CD14-positive monocyte (primary cell): ENCODE data around the gene UBA1. TPM values are rescaled to one million over a fixed set of nuclear protein-coding genes. Genes with fewer than 3 reads are reported as not detected.
A peak's percentile ranks its signal among the peaks of the same experiment; 100 is the strongest.

Source experiments
- DNase-seq, 3 donors: peaks; one replicate each; pipeline ENCODE4 v3.0.0-alpha.2; 2011 to 2022
- H2AFZ ChIP-seq: 2 replicates; pipeline ENCODE4 v1.6.0; 2012; ENCODE audit warnings: mild to moderate bottlenecking, low read depth, low read length, inconsistent platforms; ENCODE audit not compliant: insufficient read depth, poor library complexity, severe bottlenecking
- H3K27ac ChIP-seq, 2 donors: 1 replicate in 1 of 2; 2 replicates in 1 of 2; pipeline ENCODE4 v1.5.1; 2012 to 2013; ENCODE audit warnings: low read length in 2 of 2, control low read depth in 1 of 2, inconsistent platforms in 1 of 2, low read depth in 1 of 2, mild to moderate bottlenecking in 1 of 2
- H3K27me3 ChIP-seq, 2 donors: one replicate each; pipeline versions ENCODE4 v1.6.0 to v1.6.1; 2011 to 2013; ENCODE audit warnings: low read length in 2 of 2; ENCODE audit not compliant: control insufficient read depth in 2 of 2, insufficient read depth in 2 of 2
- H3K36me3 ChIP-seq, 2 donors: replicated peaks in 1 of 2; 1 replicate in 1 of 2; 2 replicates in 1 of 2; pipeline versions ENCODE4 v1.5.1 to v1.6.1; 2012 to 2013; ENCODE audit warnings: low read length in 2 of 2, control low read depth in 1 of 2, inconsistent platforms in 1 of 2, mild to moderate bottlenecking in 1 of 2; ENCODE audit not compliant: insufficient read depth in 2 of 2, control insufficient read depth in 1 of 2
- H3K4me1 ChIP-seq, 2 donors: 1 replicate in 1 of 2; 2 replicates in 1 of 2; pipeline versions ENCODE4 v1.5.1 to v1.6.1; 2012 to 2013; ENCODE audit warnings: low read length in 2 of 2, control low read depth in 1 of 2, inconsistent platforms in 1 of 2, mild to moderate bottlenecking in 1 of 2, moderate library complexity in 1 of 2; ENCODE audit not compliant: insufficient read depth in 2 of 2, control insufficient read depth in 1 of 2
- H3K4me2 ChIP-seq: replicated peaks from 2 replicates; pipeline ENCODE3; 2012; ENCODE audit warnings: low read length, moderate library complexity, mild to moderate bottlenecking; ENCODE audit not compliant: poor library complexity, severe bottlenecking; ENCODE audit errors: extremely low read depth
- H3K4me3 ChIP-seq, 3 experiments: fragments of 200-600 bp in 1 of 3; sonication (generic) in 1 of 3; replicated peaks in 1 of 3; 1 replicate in 2 of 3; 2 replicates in 1 of 3; pipeline ENCODE4 v1.5.1; 2011 to 2013; ENCODE audit warnings: low read length in 3 of 3, mild to moderate bottlenecking in 3 of 3, control low read depth in 2 of 3, low read depth in 2 of 3, inconsistent platforms in 1 of 3, moderate library complexity in 1 of 3
- H3K79me2 ChIP-seq: 2 replicates; pipeline ENCODE4 v1.6.0; 2012; ENCODE audit warnings: mild to moderate bottlenecking, control low read depth, inconsistent platforms, low read length, moderate library complexity; ENCODE audit not compliant: insufficient read depth
- H3K9ac ChIP-seq: 2 replicates; pipeline ENCODE4 v1.6.0; 2017; ENCODE audit warnings: low read length, mild to moderate bottlenecking; ENCODE audit not compliant: insufficient read depth, poor library complexity, severe bottlenecking
- H3K9me3 ChIP-seq, 2 donors: replicated peaks in 1 of 2; 1 replicate in 1 of 2; 2 replicates in 1 of 2; pipeline versions ENCODE4 v1.5.1 to v1.6.1; 2012 to 2013; ENCODE audit warnings: low read length in 2 of 2, control low read depth in 1 of 2; ENCODE audit not compliant: control insufficient read depth in 1 of 2, insufficient read depth in 1 of 2
- H4K20me1 ChIP-seq: 2 replicates; pipeline ENCODE4 v1.6.0; 2012; ENCODE audit warnings: mild to moderate bottlenecking, low read length, control low read depth, moderate library complexity; ENCODE audit not compliant: insufficient read depth
- H3K27ac Mint-ChIP-seq, 7 donors: one replicate each; pipeline ENCODE4 v1.8.0; 2020; ENCODE audit warnings: mild to moderate bottlenecking in 7 of 7, mixed read lengths in 7 of 7, moderate library complexity in 6 of 7, inconsistent platforms in 2 of 7
- H3K27me3 Mint-ChIP-seq, 3 donors: one replicate each; pipeline ENCODE4 v1.8.0; 2021 to 2022; ENCODE audit warnings: low read depth in 3 of 3, mild to moderate bottlenecking in 3 of 3, mixed read lengths in 3 of 3, moderate library complexity in 3 of 3, inconsistent platforms in 1 of 3
- H3K36me3 Mint-ChIP-seq, 2 donors: one replicate each; pipeline ENCODE4 v1.8.0; 2020; ENCODE audit warnings: mixed read lengths in 2 of 2, inconsistent platforms in 1 of 2, mild to moderate bottlenecking in 1 of 2
- H3K4me1 Mint-ChIP-seq: one replicate; pipeline ENCODE4 v1.8.0; 2020; ENCODE audit warnings: mild to moderate bottlenecking, mixed read lengths
- H3K4me3 Mint-ChIP-seq, 2 donors: one replicate each; pipeline ENCODE4 v1.8.0; 2020; ENCODE audit warnings: mild to moderate bottlenecking in 2 of 2, mixed read lengths in 2 of 2, moderate library complexity in 1 of 2
- H3K9me3 Mint-ChIP-seq, 7 donors: one replicate each; pipeline ENCODE4 v1.8.0; 2020 to 2022; ENCODE audit warnings: mixed read lengths in 7 of 7, mild to moderate bottlenecking in 6 of 7, moderate library complexity in 6 of 7, inconsistent platforms in 2 of 7
- CTCF ChIP-seq: fragments of 200-600 bp; IDR thresholded peaks from one replicate; pipeline ENCODE4 v1.8.0; 2022; ENCODE audit warnings: antibody characterized with exemption, mild to moderate bottlenecking
- WGBS: methylation state at CpG from one replicate; pipeline ENCODE4 v1.1.5; 2013; ENCODE audit warnings: missing lambda C conversion rate; ENCODE audit not compliant: insufficient coverage; 5-methylcytosine and 5-hydroxymethylcytosine counted together
- intact Hi-C, 2 donors: fragments of 100-400 bp; cut with micrococcal nuclease; formaldehyde crosslinking; loops; one replicate each; pipeline versions ENCODE4 v1.15.0 to v1.15.1; 2023
- polyA plus RNA-seq, 3 donors: library from polyadenylated mRNA; depleted of rRNA in 1 of 3; unstranded in 2 of 3; stranded (reverse) in 1 of 3; fragments of 300-500 nt in 2 of 3; fragments of >200 nt in 1 of 3; fragmentation: Illumina TruSeq in 2 of 3; gene quantifications; 1 replicate in 2 of 3; 2 replicates in 1 of 3; pipeline ENCODE4 v1.2.3, GENCODE V29; 2012 to 2021

Gene UBA1
- polyA plus RNA-seq, 3 donors: 125 to 157 (median 150) TPM

DNA sequence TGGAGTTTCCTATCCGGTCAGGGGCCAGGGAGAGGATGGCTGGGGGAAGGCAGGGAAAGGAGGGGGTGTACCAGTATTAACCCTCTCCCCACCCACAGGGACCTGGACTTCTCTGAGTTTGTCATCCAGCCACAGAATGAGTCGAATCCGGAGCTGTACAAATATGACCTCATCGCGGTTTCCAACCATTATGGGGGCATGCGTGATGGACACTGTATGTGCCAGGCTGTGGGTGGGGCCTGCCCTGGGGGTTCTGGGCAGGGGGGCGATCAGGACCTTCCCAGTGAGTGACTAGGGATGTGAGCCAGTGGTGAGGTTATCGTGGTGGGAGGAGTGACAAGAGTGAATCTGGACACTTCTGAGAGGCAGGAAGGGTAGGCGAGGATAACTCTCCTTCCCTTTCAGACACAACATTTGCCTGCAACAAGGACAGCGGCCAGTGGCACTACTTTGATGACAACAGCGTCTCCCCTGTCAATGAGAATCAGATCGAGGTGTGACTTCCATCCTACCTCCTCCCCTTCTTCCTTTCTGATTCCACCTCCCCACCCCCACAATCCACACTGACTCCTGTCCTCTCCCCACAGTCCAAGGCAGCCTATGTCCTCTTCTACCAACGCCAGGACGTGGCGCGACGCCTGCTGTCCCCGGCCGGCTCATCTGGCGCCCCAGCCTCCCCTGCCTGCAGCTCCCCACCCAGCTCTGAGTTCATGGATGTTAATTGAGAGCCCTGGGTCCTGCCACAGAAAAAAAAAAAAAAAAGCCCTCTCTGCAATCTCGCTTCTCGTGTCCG lies 53.8 kb downstream of the UBA1 start:
- no peaks in the 10 kb centered on the region for H3K27me3 ChIP-seq
- no peaks in the 10 kb centered on the region for H3K9me3 ChIP-seq
- no peak overlapping the region for H3K9ac ChIP-seq
- no peak overlapping the region for H3K4me3 ChIP-seq
- H3K27ac Mint-ChIP-seq: peak overlapping the region in 1 of 7 donors; percentile 25
- peaks cover 11 to 28% of the 10 kb centered on the region in 2 donors for H3K36me3 Mint-ChIP-seq
- 100% methylated on average over 3 of the region's 23 CpGs for WGBS
- H3K9me3 Mint-ChIP-seq: peaks cover 0 to under 1% (median 0%) of the 10 kb centered on the region in 7 donors
- no peak for DNase-seq
- H3K27me3 Mint-ChIP-seq: peaks cover 0 to 56% (median 0%) of the 10 kb centered on the region in 3 donors
- H3K4me1 Mint-ChIP-seq: no peaks in the 10 kb centered on the region
- H3K4me2 ChIP-seq: no peak overlapping the region
- H3K4me1 ChIP-seq: no peaks in the 10 kb centered on the region
- no peaks in the 10 kb centered on the region for H3K79me2 ChIP-seq
- H3K4me3 Mint-ChIP-seq: no peak overlapping the region
- H3K27ac ChIP-seq: no peak overlapping the region
- intact Hi-C loops: no loop called here
- TF ChIP-seq CTCF: no peak
- H3K36me3 ChIP-seq: peaks cover 7 to 18% of the 10 kb centered on the region in 2 donors
- no peaks in the 10 kb centered on the region for H4K20me1 ChIP-seq
- H2AFZ ChIP-seq: no peak overlapping the region

- Mint-ChIP-seq H3K4me3 (no peak overlapping the region), H3K27ac (no peak overlapping the region), H3K4me1 (no peaks in the 10 kb centered on the region), H3K9me3 (peaks cover 0 to 5% (median 0%) of the 10 kb centered on the region in 7 donors), H3K36me3 (peaks cover 11 to 28% of the 10 kb centered on the region in 2 donors), H3K27me3 (peaks cover 0 to 51% (median 0%) of the 10 kb centered on the region in 3 donors)
- WGBS: 98% methylated on average over 5 of the region's 13 CpGs
- peaks cover 7 to 18% of the 10 kb centered on the region in 2 donors for H3K36me3 ChIP-seq
- no peaks in the 10 kb centered on the region for H3K9me3 ChIP-seq
- H4K20me1 ChIP-seq: no peaks in the 10 kb centered on the region
- no peak for DNase-seq
- H3K79me2 ChIP-seq: no peaks in the 10 kb centered on the region
- no peak overlapping the region for H2AFZ ChIP-seq
- TF ChIP-seq CTCF: no peak
- no peaks in the 10 kb centered on the region for H3K27me3 ChIP-seq
- H3K4me3 ChIP-seq: no peak overlapping the region
- H3K9ac ChIP-seq: no peak overlapping the region
- H3K4me1 ChIP-seq: no peaks in the 10 kb centered on the region
- no peak overlapping the region for H3K27ac ChIP-seq
- intact Hi-C loops: no loop called here
- no peak overlapping the region for H3K4me2 ChIP-seq
These were observed 54.3 kb downstream of the UBA1 start for GRCh38 chrX:47247999-47248320.
